Activated B cell treated with CpG ODN at 0.5 μM for 24 hours (primary cell): Measurements from ENCODE around the gene LYZL1. TPM values are rescaled to one million over a fixed set of nuclear protein-coding genes. Genes with fewer than 3 reads are reported as not detected.

Experiments used
- ATAC-seq: fragments of 200-7000 bp; cut with Tn5 transposase; one replicate; pipeline ENCODE4 v1.10.0; 2021; ENCODE audit warnings: low read depth, mild to moderate bottlenecking, moderate library complexity
- CTCF ChIA-PET: fragments of 350-600 bp; sonication (Branson Sonifier 250); formaldehyde crosslinking; loops from one replicate; lab custom pipeline; 2021; ENCODE audit warnings: antibody characterized with exemption; lab: Charles Lee
- POLR2A ChIA-PET: fragments of 350-600 bp; sonication (Branson Sonifier 250); formaldehyde crosslinking; loops from one replicate; lab custom pipeline; 2021; ENCODE audit warnings: antibody characterized with exemption; lab: Charles Lee
- DNase-seq: peaks from one replicate; pipeline ENCODE4 v3.0.0; 2022
- H3K27ac Mint-ChIP-seq: one replicate; pipeline ENCODE4 v1.8.0; 2020; ENCODE audit warnings: mixed read lengths
- H3K27me3 Mint-ChIP-seq: one replicate; pipeline ENCODE4 v1.8.0; 2021; ENCODE audit warnings: mixed read lengths
- H3K36me3 Mint-ChIP-seq: one replicate; pipeline ENCODE4 v1.8.0; 2021; ENCODE audit warnings: low read depth, mixed read lengths
- H3K4me1 Mint-ChIP-seq: one replicate; pipeline ENCODE4 v1.8.0; 2021; ENCODE audit warnings: mixed read lengths
- H3K4me3 Mint-ChIP-seq: one replicate; pipeline ENCODE4 v1.8.0; 2020; ENCODE audit warnings: mild to moderate bottlenecking, mixed read lengths
- H3K9me3 Mint-ChIP-seq: one replicate; pipeline ENCODE4 v1.8.0; 2020; ENCODE audit warnings: mixed read lengths
- CTCF ChIP-seq: fragments of 200-600 bp; IDR thresholded peaks from one replicate; pipeline ENCODE4 v1.8.0; 2022; ENCODE audit warnings: antibody characterized with exemption, mild to moderate bottlenecking
- intact Hi-C: fragments of 100-400 bp; cut with micrococcal nuclease; formaldehyde crosslinking; loops from one replicate; pipeline ENCODE4 v1.15.1; 2024
- total RNA-seq: library from RNA; stranded (reverse); gene quantifications from 2 replicates; pipeline ENCODE4 v1.2.3, GENCODE V29; 2022

The LYZL1 gene
- total RNA-seq, 1 donor from 2014 or later, result not detected

- ChIA-PET CTCF (interaction anchor here (0.5 kb wide), 1 partner anchor 196 kb away, joined by 4 read pairs; no protein-coding TSS in a partner anchor), POLR2A (no interaction called here)
- no peak overlapping the region for H3K4me3 Mint-ChIP-seq
- intact Hi-C loops, result no loop called here
- no peak for TF ChIP-seq CTCF
- ATAC-seq (no peak), DNase-seq (no peak)
- H3K27ac Mint-ChIP-seq, result no peak overlapping the region
- no peaks in the 10 kb centered on the region for H3K36me3 Mint-ChIP-seq
- no peaks in the 10 kb centered on the region for H3K4me1 Mint-ChIP-seq
- peaks cover 5% of the 10 kb centered on the region for H3K27me3 Mint-ChIP-seq
- H3K9me3 Mint-ChIP-seq, result no peaks in the 10 kb centered on the region
These were observed 45.1 kb upstream of the LYZL1 start for GRCh38 chr10:29243750-29244149.

GRCh38 chr10:29244978-29245377 lies 43.9 kb upstream of the LYZL1 start:
- intact Hi-C loops, result no loop called here
- no peaks in the 10 kb centered on the region for H3K36me3 Mint-ChIP-seq
- no peaks in the 10 kb centered on the region for H3K4me1 Mint-ChIP-seq
- H3K27ac Mint-ChIP-seq, result no peak overlapping the region
- CTCF ChIA-PET, result no interaction called here
- ATAC-seq (no peak), DNase-seq (no peak)
- peaks cover 5% of the 10 kb centered on the region for H3K27me3 Mint-ChIP-seq
- H3K4me3 Mint-ChIP-seq, result no peak overlapping the region
- TF ChIP-seq CTCF, result no peak
- H3K9me3 Mint-ChIP-seq, result no peaks in the 10 kb centered on the region
- POLR2A ChIA-PET, result no interaction called here

GRCh38 chr10:29245476-29245875 lies 43.4 kb upstream of the LYZL1 start:
- no peaks in the 10 kb centered on the region for H3K4me1 Mint-ChIP-seq
- no peaks in the 10 kb centered on the region for H3K9me3 Mint-ChIP-seq
- DNase-seq (no peak), ATAC-seq (no peak)
- no peak overlapping the region for H3K27ac Mint-ChIP-seq
- intact Hi-C loops, result no loop called here
- ChIA-PET CTCF (no interaction called here), POLR2A (no interaction called here)
- peaks cover 5% of the 10 kb centered on the region for H3K27me3 Mint-ChIP-seq
- no peaks in the 10 kb centered on the region for H3K36me3 Mint-ChIP-seq
- no peak for TF ChIP-seq CTCF
- H3K4me3 Mint-ChIP-seq, result no peak overlapping the region

GRCh38 chr10:29246449-29246848 lies 42.4 kb upstream of the LYZL1 start:
- ATAC-seq (no peak), DNase-seq (no peak)
- POLR2A ChIA-PET, result no interaction called here
- H3K4me1 Mint-ChIP-seq, result no peaks in the 10 kb centered on the region
- TF ChIP-seq CTCF, result no peak
- peaks cover 5% of the 10 kb centered on the region for H3K27me3 Mint-ChIP-seq
- CTCF ChIA-PET, result no interaction called here
- H3K9me3 Mint-ChIP-seq, result no peaks in the 10 kb centered on the region
- H3K27ac Mint-ChIP-seq, result no peak overlapping the region
- intact Hi-C loops, result no loop called here
- H3K36me3 Mint-ChIP-seq, result no peaks in the 10 kb centered on the region
- H3K4me3 Mint-ChIP-seq, result no peak overlapping the region

- ATAC-seq, result no peak
- ChIA-PET CTCF (no interaction called here), POLR2A (no interaction called here)
- H3K27ac Mint-ChIP-seq, result no peak overlapping the region
- H3K27me3 Mint-ChIP-seq, result peaks cover 10% of the 10 kb centered on the region
- no peak for TF ChIP-seq CTCF
- no peak for DNase-seq
- no peaks in the 10 kb centered on the region for H3K4me1 Mint-ChIP-seq
- H3K4me3 Mint-ChIP-seq, result no peak overlapping the region
- H3K9me3 Mint-ChIP-seq, result no peaks in the 10 kb centered on the region
- intact Hi-C loops, result no loop called here
- no peaks in the 10 kb centered on the region for H3K36me3 Mint-ChIP-seq
These were observed 40.7 kb upstream of the LYZL1 start for GRCh38 chr10:29248158-29248557.
